ENCODE data around the gene GPD2.
"Not testable (repeated sequence)": the region's sequence is repeated elsewhere in the genome, so short reads cannot be mapped to it uniquely, and the experiment has no call there.

The GPD2 gene

DNA sequence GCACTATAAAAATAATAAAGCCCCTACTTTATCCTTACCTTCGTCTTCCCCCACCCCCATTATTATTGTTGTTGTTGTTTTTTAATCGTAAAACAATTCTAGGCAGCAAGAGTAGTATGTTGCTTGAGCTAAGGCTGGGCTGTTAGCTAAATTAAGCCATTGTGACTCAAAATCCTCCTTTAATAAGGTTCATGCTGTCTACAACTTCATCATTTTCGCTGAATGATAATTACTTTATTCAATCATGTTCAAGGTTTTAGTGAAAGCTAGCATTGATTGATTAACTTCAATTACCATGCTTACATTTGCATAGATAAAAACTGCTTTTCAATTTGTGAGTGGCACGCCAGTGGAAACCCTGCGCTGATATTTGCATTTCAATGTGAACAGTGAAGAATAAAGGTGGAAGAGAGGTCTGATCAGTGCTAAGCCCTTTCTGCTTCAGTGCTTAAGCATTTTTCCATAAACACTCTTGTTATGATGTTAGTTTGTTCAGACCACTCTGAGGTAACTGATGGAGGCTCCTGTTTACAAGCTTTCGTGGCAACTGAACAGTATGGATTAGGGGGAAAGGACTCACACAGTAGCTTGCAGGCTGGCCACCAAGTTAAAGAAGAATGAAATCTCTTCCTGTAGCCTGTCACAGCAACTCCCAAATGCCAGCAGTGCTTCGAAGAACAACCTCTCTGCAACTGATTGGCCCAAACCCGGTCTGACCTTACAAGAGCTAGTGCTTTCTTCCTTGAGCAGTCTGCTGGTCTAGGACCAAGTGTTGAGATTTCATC is 156.8 kb downstream of the GPD2 start:
- DNase-seq = no peak

DNA sequence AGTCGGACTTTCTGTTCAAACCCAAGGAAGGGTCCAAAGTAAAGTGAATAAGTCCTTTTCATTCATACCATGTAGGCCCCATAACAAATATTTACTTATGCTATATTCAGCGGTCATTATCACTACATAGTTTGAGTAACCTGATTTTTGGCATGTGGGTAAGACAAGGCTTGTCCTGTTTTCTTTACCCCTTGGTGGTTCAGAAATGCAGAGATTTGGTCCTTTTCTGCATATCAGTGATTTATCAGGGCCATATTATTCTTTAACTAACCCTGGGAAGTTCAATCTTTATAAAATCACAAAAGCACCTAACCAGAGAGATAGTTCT is 157.4 kb downstream of the GPD2 start:
- no peak for DNase-seq

DNA sequence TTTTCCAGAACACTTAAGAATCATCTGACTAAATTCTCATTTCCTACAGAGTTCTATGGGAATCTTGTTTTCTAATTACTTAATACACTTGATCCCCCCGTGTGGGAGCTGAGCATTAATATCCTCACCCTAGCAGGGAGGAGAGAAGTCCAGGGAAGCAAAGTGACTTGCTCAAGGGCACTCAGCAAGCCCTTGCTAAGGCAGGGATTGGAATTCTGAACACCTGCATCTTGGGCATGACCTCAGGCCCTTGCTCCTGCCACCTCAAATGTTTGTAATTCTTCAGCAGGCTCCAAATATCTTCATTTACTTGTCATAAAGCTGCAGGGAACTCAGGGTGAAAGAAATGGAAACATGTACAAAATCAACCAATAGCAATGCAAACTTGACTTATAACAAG is 162.4 kb downstream of the GPD2 start:
- no peak for DNase-seq

DNA sequence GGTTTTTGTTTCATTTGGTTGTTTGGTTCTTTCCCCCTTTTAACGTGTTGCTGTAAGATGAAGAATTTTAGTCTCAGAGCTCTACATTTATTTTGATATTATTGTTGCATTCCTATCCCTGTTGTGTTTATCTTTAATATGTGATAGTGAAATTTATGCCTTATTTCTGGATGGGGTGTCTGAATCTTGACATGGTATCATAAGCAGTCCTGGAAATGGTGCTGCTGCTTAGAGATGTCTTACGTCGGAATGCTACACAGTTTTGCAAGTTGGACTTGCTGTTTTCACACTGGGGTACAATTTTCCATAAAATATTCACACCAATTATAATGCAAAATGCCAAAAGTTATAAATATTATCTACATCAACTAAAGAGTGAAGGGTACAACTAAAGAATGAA is 164.0 kb downstream of the GPD2 start:
- no peak for DNase-seq

DNA sequence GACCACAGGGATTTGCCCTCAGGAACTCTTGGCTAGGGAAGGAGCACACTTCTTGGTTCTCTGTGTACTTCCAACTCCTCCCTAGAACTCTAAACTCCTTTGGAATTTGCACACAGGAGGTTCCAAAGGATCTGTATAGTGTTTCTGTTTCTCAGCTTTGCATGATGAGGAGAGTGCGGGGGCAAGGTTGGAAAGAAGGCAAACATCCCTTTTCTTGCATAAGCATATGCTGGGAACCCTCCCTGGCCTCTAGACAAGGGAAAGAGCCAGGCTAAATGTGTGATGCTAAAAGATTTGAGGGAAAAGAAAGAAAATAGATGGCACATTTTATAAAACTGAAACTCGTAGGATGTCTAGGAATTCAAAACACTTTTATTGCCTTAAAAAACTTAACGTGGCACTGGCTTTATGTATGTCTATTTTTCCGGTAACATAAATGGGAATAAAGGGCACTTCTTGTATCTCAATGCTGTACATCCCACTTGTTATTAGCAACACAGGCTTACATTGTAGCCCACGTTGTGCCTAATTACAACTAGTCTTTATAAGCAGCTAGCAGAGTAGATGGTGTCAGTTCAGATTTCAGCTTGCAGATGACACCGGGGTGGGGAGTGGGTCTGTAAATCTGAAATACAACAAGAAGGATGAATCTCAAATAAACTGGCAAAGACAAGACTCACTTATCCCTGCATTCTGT is 165.8 kb downstream of the GPD2 start:
- no peak for DNase-seq

DNA sequence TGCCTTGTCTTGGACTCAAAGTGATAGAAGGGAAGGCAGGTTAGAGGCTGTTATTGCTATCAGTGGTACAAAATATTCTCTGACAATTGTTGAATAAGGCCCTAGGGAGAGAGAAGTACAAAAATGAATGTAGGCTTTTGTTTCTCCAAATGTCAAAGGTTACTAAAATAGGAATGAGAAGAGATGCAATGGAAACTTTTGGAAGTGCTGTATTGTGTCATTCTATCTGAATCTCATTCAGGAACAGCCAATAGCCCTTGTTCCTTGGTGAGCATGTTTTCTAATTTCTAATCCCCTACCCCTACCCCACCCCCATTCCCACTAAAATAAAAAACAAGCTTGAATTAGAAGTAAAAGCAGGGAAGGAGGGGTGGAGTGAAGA is 166.4 kb downstream of the GPD2 start:
- no peak for DNase-seq

DNA sequence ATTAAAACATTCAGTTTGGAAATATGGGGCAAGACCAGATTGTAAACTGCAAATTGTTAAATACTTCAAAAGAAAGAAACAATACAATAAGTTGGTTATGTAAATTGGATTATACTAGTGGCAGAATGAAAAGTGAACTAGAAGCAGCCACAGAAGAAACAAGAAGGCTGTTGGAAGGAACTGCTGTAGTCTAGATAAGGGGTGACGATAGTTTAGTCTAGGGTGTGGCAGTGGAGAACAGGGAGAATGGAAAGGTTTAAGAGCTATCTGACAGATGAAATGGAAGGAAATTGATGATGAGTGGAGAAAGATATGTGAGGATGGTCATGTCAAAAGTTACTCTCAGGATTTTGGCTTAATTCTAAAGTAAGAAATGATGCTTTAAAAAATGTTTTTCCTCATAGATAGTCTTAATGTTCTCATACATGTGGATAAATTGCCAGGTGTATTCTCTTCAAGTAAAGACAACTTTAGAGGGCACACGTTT is 179.7 kb downstream of the GPD2 start:
- DNase-seq = no peak

DNA sequence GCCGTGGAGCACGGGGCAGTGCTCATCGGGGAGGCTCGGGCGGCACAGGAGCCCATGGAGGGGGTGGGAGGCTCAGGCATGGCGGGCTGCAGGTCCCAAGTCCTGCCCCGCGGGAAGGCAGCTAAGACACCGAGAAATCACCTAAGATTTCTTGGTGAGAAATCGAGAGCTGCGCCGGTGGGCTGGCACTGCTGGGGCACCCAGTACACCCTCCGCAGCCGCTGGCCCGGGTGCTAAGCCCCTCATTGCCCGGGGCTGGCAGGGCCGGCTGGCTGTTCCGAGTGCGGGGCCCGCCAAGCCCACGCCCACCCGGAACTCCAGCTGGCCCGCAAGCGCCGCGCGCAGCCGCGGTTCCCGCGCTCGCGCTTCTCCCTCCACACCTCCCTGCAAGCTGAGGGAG is 181.9 kb downstream of the GPD2 start:
- not testable (repeated sequence) for DNase-seq

DNA sequence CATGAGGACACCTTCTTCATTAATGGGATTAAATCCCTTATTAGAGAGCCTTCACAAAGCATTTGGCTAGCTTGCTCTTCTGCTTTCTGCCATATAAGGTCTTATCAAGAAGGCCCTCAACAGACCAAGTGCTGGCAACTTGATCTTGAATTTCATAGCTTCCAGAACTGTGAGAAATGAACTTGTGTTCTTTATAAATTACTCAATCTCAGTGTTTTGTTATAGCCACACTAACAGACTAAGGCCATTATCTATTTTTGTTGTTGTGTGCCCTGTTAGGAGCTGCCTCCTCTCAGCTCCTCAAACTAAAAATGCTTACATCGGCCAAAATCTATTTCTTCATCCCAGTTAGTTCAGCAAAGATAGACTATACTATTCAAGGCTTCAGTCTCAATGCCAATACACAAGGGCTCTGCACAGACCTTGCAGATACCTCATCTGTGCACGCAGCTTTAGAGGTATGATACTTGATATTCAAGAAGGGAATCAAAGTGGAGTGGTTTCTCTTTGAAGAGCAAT is 182.9 kb downstream of the GPD2 start:
- no peak for DNase-seq

DNA sequence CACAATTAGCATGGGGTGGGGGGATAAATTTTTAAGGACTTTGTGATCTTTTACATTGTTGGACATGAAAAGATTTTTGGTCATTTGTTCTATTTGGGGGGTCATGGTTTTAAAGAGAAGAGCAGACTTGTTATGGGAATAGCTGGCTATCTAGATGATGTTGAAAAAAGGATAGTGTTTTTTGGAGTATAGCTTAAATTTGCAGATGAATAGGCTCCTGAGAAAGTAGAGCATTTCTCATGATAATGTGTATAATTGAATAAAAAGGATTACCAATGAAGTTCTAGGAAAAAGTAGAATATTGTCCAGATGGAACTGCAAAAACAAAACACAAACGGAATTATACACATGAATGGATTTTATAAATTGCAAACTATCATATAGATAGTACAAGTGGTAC is 186.3 kb downstream of the GPD2 start:
- no peak for DNase-seq

DNA sequence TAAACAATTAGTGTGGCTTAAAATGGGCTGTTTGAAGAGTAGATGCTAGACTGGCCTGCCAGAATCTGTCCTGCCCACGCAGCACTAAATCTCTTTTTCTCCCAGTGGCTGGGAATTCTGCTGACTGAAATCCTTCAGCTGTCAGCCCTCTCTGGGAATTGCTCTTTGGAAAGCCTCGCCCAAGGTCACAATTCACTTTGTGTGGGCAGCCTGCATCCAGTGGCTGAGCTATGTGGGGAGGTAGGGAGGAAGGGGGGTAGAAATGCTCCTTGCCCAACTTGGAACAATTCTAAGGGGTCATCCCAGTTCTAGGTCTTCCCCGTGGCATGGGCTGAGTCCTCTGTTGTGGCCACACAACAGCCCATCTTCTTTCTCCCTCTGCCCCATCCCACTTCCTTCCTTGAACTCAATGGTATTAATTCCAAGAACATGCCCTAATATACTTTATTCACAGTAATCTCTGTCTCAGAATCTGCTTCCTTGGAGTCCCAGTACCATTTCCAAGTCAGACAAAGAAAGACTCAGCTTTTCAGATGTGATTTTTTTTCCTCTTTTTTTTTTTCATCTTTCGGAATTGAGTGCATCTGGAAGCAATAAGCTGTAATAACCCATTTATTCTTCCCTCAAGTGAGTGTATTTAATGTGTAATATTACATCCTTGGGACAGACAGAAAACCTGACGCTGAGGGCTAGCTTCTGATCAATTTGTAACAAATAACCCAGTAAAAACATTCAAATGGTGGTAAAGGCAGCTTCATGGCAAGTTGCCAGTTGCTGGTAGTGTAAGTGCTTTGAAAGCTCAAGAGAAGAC is 189.4 kb downstream of the GPD2 start:
- DNase-seq = no peak

DNA sequence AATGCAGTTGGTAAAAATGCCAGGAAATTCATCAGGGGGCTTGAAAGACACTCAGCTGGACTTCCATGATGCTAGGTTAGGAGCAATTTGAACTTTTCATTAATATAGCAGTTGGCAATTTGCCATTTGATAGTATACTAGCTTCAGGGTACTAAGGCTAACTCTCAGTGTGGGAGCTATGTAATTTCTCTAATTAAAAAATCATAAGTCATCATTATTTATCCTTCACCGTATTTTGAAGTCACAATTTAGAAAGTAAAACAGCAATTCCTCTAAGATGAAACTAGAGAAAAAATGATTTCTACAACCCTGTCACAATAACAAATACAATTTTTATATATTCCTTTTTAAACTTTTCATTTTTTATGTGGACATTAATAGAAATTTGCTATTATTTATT is 190.8 kb downstream of the GPD2 start:
- no peak for DNase-seq

DNA sequence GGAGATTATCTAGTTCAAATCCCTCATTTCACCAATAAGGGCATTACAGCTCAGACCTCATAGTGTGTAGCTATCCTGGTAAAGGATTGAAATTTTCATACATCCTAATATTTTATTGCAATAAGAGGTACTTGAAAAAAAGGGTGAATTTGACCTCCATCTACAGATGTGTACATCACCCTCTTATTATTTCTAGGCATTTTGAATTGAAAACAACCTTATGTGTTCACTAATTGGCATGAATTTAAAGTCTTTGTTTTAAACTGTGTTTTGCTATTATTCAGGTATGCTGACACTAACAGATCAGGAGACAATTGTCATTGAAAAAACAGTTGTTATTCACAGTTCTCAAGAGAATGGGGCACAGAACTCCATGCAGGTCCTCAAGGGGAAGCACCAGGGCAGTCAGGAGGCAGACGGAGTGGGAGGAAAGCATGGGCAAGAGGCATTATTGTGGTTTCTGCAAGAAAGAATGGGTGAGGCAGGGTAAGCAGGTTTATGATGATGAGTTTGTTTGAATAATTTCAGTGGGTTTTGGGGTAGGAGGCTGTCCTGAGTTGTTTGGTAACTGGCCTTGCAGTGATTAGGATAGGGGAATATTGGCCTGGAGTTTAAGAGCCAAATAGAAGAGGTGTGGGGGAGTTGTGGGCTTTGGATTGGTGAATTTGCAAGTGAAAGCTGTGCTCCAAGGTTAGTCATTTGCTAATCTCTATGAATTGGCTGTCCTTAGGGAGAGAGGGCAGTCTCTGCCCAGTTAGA is 194.6 kb downstream of the GPD2 start:
- DNase-seq = no peak

DNA sequence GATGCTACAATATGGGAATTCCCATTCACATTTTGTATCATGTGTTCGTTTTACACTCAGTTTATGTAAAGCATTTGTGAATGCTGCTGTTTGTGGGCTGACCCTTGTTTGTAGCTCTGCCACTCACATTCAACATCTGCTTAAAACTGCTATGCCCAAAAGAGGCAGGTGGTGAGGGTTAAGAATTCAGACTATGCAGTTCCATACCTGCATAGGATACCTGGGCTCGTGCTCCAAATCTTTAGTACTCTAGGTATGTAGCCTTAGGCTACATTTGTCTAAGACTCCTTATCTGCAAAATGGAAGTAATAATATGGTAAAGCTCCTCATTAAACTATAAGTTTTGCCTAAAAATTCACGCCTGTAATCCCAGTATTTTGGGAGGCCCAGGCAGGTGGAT is 199.5 kb downstream of the GPD2 start:
- DNase-seq = no peak
